HG03460 (cell line): ENCODE measurements around the gene PDE1C.
"Not testable (repeated sequence)": the region's sequence is repeated elsewhere in the genome, so short reads cannot be mapped to it uniquely, and the experiment has no call there.

Experiments used
- ATAC-seq: cut with Tn5 transposase; IDR thresholded peaks from one replicate; pipeline ENCODE4 v1.9.1; 2021; ENCODE audit not compliant: unreplicated experiment

PDE1C gene

GRCh38 chr7:32070406-32071360 lies at the start of gene PDE1C:
PDE1C (minus strand) TSS chr7:32070407.
- ATAC-seq: no peak

- no peak for ATAC-seq
These were observed 49.6 kb upstream of the PDE1C start for GRCh38 chr7:32119790-32120196.

- no peak for ATAC-seq
These were observed 47.6 kb upstream of the PDE1C start for GRCh38 chr7:32117837-32118236.

GRCh38 chr7:32116436-32116835 lies 46.2 kb upstream of the PDE1C start:
- ATAC-seq: no peak

- no peak for ATAC-seq
These were observed 45.6 kb upstream of the PDE1C start for GRCh38 chr7:32115831-32116230.

GRCh38 chr7:32108651-32109050 lies 38.4 kb upstream of the PDE1C start:
- ATAC-seq: no peak

- ATAC-seq: no peak
These were observed 34.6 kb upstream of the PDE1C start for GRCh38 chr7:32104766-32105165.

- no peak for ATAC-seq
These were observed 33.2 kb upstream of the PDE1C start for GRCh38 chr7:32103361-32103760.

GRCh38 chr7:32102432-32102873 lies 32.2 kb upstream of the PDE1C start:
- ATAC-seq: no peak

GRCh38 chr7:32100407-32100907 lies 30.2 kb upstream of the PDE1C start:
- no peak for ATAC-seq

GRCh38 chr7:32094516-32094915 lies 24.3 kb upstream of the PDE1C start:
- no peak for ATAC-seq

- ATAC-seq: no peak
These were observed 23.5 kb upstream of the PDE1C start for GRCh38 chr7:32093415-32094408.

- ATAC-seq: no peak
These were observed 22.1 kb upstream of the PDE1C start for GRCh38 chr7:32092346-32092745.

- no peak for ATAC-seq
These were observed 21.5 kb upstream of the PDE1C start for GRCh38 chr7:32091608-32092210.

GRCh38 chr7:32089678-32090077 lies 19.5 kb upstream of the PDE1C start:
- no peak for ATAC-seq

- ATAC-seq: no peak
These were observed 19.0 kb upstream of the PDE1C start for GRCh38 chr7:32089256-32089655.

GRCh38 chr7:32088451-32088881 lies 18.3 kb upstream of the PDE1C start:
- no peak for ATAC-seq

GRCh38 chr7:32079510-32079909 lies 9.3 kb upstream of the PDE1C start:
- no peak for ATAC-seq

- ATAC-seq: no peak
These were observed 8.6 kb upstream of the PDE1C start for GRCh38 chr7:32078824-32079223.

- no peak for ATAC-seq
These were observed 7.6 kb upstream of the PDE1C start for GRCh38 chr7:32077806-32078205.

- ATAC-seq: not testable (repeated sequence)
These were observed 6.6 kb upstream of the PDE1C start for GRCh38 chr7:32076802-32077201.
